Neuronal stem cell (in vitro differentiated cells): Measurements from ENCODE around the gene ERICH6. TPM values are rescaled to one million over a fixed set of nuclear protein-coding genes. Genes with fewer than 3 reads are reported as not detected.
A peak's percentile ranks its signal among the peaks of the same experiment; 100 is the strongest.

Source experiments
- DNase-seq: peaks from one replicate; pipeline ENCODE4 v3.0.0-alpha.2; 2013; ENCODE audit warnings: low spot score
- H2AFZ ChIP-seq: one replicate; pipeline ENCODE4 v1.6.1; 2013; ENCODE audit warnings: mild to moderate bottlenecking, low read length, inconsistent platforms
- H2AK5ac ChIP-seq: 2 replicates; pipeline ENCODE4 v1.6.1; 2013; ENCODE audit warnings: low read depth, mild to moderate bottlenecking, inconsistent platforms, low read length, moderate library complexity, mixed read lengths
- H2BK120ac ChIP-seq: 2 replicates; pipeline ENCODE4 v1.6.1; 2013; ENCODE audit warnings: low read depth, mild to moderate bottlenecking, inconsistent platforms, low read length, moderate library complexity, mixed read lengths
- H2BK12ac ChIP-seq: one replicate; pipeline ENCODE4 v1.6.1; 2013; ENCODE audit warnings: low read length, inconsistent platforms
- H2BK15ac ChIP-seq: 2 replicates; pipeline ENCODE4 v1.6.1; 2013; ENCODE audit warnings: mild to moderate bottlenecking, low read length, inconsistent platforms, mixed read lengths
- H2BK5ac ChIP-seq: one replicate; pipeline ENCODE4 v1.6.1; 2013; ENCODE audit warnings: inconsistent platforms, mild to moderate bottlenecking, low read length, moderate library complexity
- H3K14ac ChIP-seq: one replicate; pipeline ENCODE4 v1.6.1; 2013; ENCODE audit warnings: low read length, inconsistent platforms
- H3K18ac ChIP-seq: 2 replicates; pipeline ENCODE4 v1.6.1; 2013; ENCODE audit warnings: low read length, inconsistent platforms
- H3K23ac ChIP-seq: 2 replicates; pipeline ENCODE4 v1.6.1; 2013; ENCODE audit warnings: low read depth, mild to moderate bottlenecking, mixed read lengths, low read length, inconsistent platforms; ENCODE audit not compliant: poor library complexity
- H3K27ac ChIP-seq: replicated peaks from 3 replicates; pipeline ENCODE4 v1.5.1; 2013; ENCODE audit warnings: low read length, inconsistent platforms
- H3K27me3 ChIP-seq, 3 experiments: 2 replicates each; pipeline ENCODE4 v1.6.1; 2013; ENCODE audit warnings: low read length in 3 of 3, mild to moderate bottlenecking in 2 of 3, inconsistent platforms in 1 of 3, low read depth in 1 of 3, mixed read lengths in 1 of 3, moderate library complexity in 1 of 3; ENCODE audit not compliant: control insufficient read depth in 3 of 3, insufficient read depth in 3 of 3
- H3K36me3 ChIP-seq, 2 donors: replicated peaks in 1 of 2; 2 replicates each; pipeline ENCODE4 v1.6.1; 2013; ENCODE audit warnings: low read length in 2 of 2; ENCODE audit not compliant: control insufficient read depth in 2 of 2, insufficient read depth in 2 of 2
- H3K4ac ChIP-seq: 2 replicates; pipeline ENCODE4 v1.6.1; 2013; ENCODE audit warnings: inconsistent platforms, mild to moderate bottlenecking, low read length, moderate library complexity
- H3K4me1 ChIP-seq, 2 donors: 1 replicate in 1 of 2; 2 replicates in 1 of 2; pipeline ENCODE4 v1.6.1; 2013; ENCODE audit warnings: low read length in 2 of 2, low read depth in 1 of 2; ENCODE audit not compliant: control insufficient read depth in 2 of 2, insufficient read depth in 1 of 2
- H3K4me2 ChIP-seq: one replicate; pipeline ENCODE4 v1.6.1; 2013; ENCODE audit warnings: mild to moderate bottlenecking, low read length, inconsistent platforms; ENCODE audit not compliant: insufficient read depth, poor library complexity, severe bottlenecking
- H3K4me3 ChIP-seq, 2 donors: 2 replicates each; pipeline ENCODE4 v1.5.1; 2013; ENCODE audit warnings: low read length in 2 of 2, mild to moderate bottlenecking in 2 of 2, inconsistent platforms in 1 of 2, moderate library complexity in 1 of 2
- H3K79me1 ChIP-seq: one replicate; pipeline ENCODE4 v1.6.1; 2013; ENCODE audit warnings: low read depth, mild to moderate bottlenecking, inconsistent platforms, low read length, moderate library complexity
- H3K9ac ChIP-seq: one replicate; pipeline ENCODE4 v1.6.1; 2013; ENCODE audit warnings: mild to moderate bottlenecking, low read depth, low read length, inconsistent platforms; ENCODE audit not compliant: poor library complexity
- H3K9me3 ChIP-seq, 2 donors: replicated peaks in 1 of 2; 2 replicates each; pipeline versions ENCODE3 to v1.6.1; 2013; ENCODE audit warnings: low read length in 2 of 2, mild to moderate bottlenecking in 2 of 2, inconsistent platforms in 1 of 2, low read depth in 1 of 2, mixed read lengths in 1 of 2, moderate library complexity in 1 of 2; ENCODE audit not compliant: control insufficient read depth in 2 of 2, insufficient read depth in 1 of 2
- H4K8ac ChIP-seq: one replicate; pipeline ENCODE4 v1.6.1; 2013; ENCODE audit warnings: low read depth, mild to moderate bottlenecking, inconsistent platforms, low read length, moderate library complexity
- H4K91ac ChIP-seq: one replicate; pipeline ENCODE4 v1.6.1; 2013; ENCODE audit warnings: low read length, low read depth, mild to moderate bottlenecking, inconsistent platforms; ENCODE audit not compliant: poor library complexity
- WGBS, 2 donors: extraction: QIAGEN DNeasy Blood & Tissue Kit; methylation state at CpG; one replicate each; pipeline ENCODE4 v1.1.7; 2013; ENCODE audit warnings: missing lambda C conversion rate in 2 of 2, mixed read lengths in 1 of 2; ENCODE audit not compliant: insufficient read length in 2 of 2, insufficient replicate concordance in 1 of 2; ENCODE audit errors: extremely low coverage in 2 of 2; 5-methylcytosine and 5-hydroxymethylcytosine counted together
- polyA plus RNA-seq, 2 experiments: library from polyadenylated mRNA; stranded (reverse); fragments of 200-250 nt; gene quantifications; one replicate each; pipeline ENCODE4 v1.2.3, GENCODE V29; 2013

Gene ERICH6
- 0.04 TPM for polyA plus RNA-seq (2013, experiment 1 of 2)
- polyA plus RNA-seq (2013, experiment 2 of 2): 0.01 TPM

DNA sequence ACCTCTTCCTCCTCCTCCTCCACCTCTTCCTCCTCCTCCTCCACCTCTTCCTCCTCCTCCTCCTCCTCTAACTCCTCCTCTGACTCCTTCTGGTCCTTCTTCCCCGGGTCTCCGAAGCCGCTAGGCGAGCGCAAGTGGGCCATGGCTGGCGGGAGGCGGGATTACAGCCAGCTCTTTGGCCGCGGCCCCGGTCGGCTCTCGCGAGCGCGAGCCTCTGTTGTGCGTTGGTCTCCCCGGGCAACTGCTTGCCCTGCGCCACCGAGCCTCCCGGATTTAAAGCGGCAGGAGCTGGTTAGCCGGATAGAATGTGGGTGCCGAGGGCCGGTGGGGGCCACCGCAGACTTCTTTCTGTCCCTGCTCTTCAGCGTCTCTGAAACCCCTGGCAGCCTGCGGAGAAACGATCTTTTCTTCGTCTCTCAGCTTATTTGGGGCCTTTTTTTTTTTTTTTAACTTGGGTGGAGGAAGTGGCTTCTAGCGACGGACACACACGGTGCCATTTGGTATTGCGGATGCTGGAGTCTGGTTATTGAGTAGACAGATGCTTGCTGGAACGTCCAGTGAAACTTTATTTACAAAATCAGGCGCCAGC is at the start of gene ERICH6:
TSS of gene ERICH6 (minus strand) at position 165 of the 589 bp plus-strand sequence. CDS start at position 143, 22 bp downstream.
- no peaks in the 10 kb centered on the region for H3K36me3 ChIP-seq
- peak within 1 kb of the TSS; percentile 54 for H3K27ac ChIP-seq
- H3K23ac ChIP-seq: peak within 1 kb of the TSS; percentile 87
- peak within 1 kb of the TSS; percentile 71 for H2AK5ac ChIP-seq
- no peak within 1 kb of the TSS for H4K8ac ChIP-seq
- peak within 1 kb of the TSS; percentile 51 to 88 for H3K4me3 ChIP-seq
- peak; percentile 79 for DNase-seq
- H2BK120ac ChIP-seq: peak within 1 kb of the TSS; percentile 44
- H2BK5ac ChIP-seq: peak within 1 kb of the TSS; percentile 5
- peaks cover 0 to 4% of the 10 kb centered on the region in 2 donors for H3K9me3 ChIP-seq
- peak within 1 kb of the TSS; percentile 73 for H3K4me2 ChIP-seq
- H2BK12ac ChIP-seq: no peak within 1 kb of the TSS
- peak within 1 kb of the TSS; percentile 86 for H3K9ac ChIP-seq
- H2AFZ ChIP-seq: peak within 1 kb of the TSS; percentile 97
- H3K4me1 ChIP-seq: peaks cover 2 to 4% of the 10 kb centered on the region in 2 donors
- no CpG with 5 or more reads among the region's 35 CpGs for WGBS, 2 donors
- H3K14ac ChIP-seq: no peak within 1 kb of the TSS
- peak within 1 kb of the TSS; percentile 58 for H2BK15ac ChIP-seq
- H4K91ac ChIP-seq: no peak within 1 kb of the TSS
- H3K18ac ChIP-seq: peak within 1 kb of the TSS; percentile 91
- peak within 1 kb of the TSS; percentile 11 for H3K4ac ChIP-seq
- H3K27me3 ChIP-seq: no peaks in the 10 kb centered on the region
- H3K79me1 ChIP-seq: no peaks in the 10 kb centered on the region

DNA sequence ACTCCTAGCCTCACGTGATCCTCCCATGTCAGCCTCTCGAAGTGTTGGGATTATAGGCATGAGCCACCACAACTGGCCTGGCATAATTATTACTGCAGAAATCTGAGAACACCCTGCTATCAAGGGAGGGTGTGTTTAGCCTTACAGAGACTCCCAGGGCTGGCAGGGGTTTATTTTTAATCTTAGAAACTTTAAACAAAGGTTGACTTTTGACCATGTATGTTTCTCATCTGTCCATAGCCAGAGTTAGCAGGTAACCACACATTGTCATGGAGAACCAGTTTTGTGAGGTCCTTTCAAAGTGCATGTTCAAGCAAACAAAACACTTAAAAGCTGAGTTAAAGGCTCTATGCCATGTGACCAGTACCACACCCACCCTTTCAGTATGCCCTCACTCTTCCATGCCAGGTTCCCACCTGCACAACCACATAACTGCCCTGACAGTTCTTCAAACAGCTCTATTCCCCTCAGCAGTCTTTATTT is 48.1 kb upstream of the ERICH6 start:
- Histone ChIP-seq H3K18ac (no peak overlapping the region), H2BK12ac (no peak overlapping the region), H2AK5ac (no peak overlapping the region), H2AFZ (no peak overlapping the region), H3K4me1 (no peaks in the 10 kb centered on the region), H2BK5ac (no peak overlapping the region), H2BK15ac (no peak overlapping the region), H4K91ac (no peak overlapping the region), H3K4me2 (no peak overlapping the region), H3K4ac (no peak overlapping the region), H3K27ac (no peak overlapping the region), H2BK120ac (no peak overlapping the region), H3K9ac (no peak overlapping the region), H3K27me3 (no peaks in the 10 kb centered on the region), H3K9me3 (no peaks in the 10 kb centered on the region), H3K79me1 (peaks cover 3% of the 10 kb centered on the region), H3K36me3 (no peaks in the 10 kb centered on the region), H3K14ac (no peak overlapping the region), H3K23ac (no peak overlapping the region), H3K4me3 (no peak overlapping the region), H4K8ac (no peak overlapping the region)
- no peak for DNase-seq
- whole genome bisulfite sequencing, 2 donors: no CpG with 5 or more reads among the region's 2 CpGs

DNA sequence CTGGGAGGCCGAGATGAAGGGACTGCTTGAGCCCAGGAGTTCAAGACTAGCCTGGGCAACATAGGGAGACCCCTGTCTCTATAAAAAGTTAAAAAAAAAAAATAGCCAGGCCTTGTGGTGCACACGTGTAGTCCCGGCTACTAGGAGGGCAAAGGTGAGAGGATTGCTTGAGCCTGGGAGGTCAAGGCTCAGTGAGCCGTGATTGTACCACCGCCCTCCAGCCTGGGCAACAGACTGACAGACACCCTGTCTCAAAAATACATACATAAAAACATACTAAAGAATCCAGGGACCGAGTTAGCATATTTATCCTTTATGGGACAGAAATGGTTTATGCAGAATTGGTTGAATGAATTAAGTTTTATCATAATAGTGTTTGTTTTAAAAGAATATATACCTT is 45.5 kb upstream of the ERICH6 start:
- Histone ChIP-seq H2BK15ac (no peak overlapping the region), H3K4me3 (no peak overlapping the region), H3K9ac (no peak overlapping the region), H3K36me3 (no peaks in the 10 kb centered on the region), H2BK12ac (no peak overlapping the region), H3K18ac (no peak overlapping the region), H3K4me2 (no peak overlapping the region), H3K23ac (no peak overlapping the region), H2BK120ac (no peak overlapping the region), H3K4me1 (no peaks in the 10 kb centered on the region), H3K79me1 (peaks cover 3% of the 10 kb centered on the region), H2AK5ac (no peak overlapping the region), H3K4ac (no peak overlapping the region), H3K14ac (no peak overlapping the region), H3K27ac (no peak overlapping the region), H2BK5ac (no peak overlapping the region), H3K9me3 (no peaks in the 10 kb centered on the region), H4K8ac (no peak overlapping the region), H2AFZ (no peak overlapping the region), H4K91ac (no peak overlapping the region), H3K27me3 (no peaks in the 10 kb centered on the region)
- DNase-seq: no peak
- WGBS, 2 donors: no CpG with 5 or more reads among the region's 6 CpGs

GRCh38 chr3:150748684-150749047 is 44.9 kb upstream of the ERICH6 start:
- Histone ChIP-seq H3K4me3 (no peak overlapping the region), H4K8ac (no peak overlapping the region), H3K4me2 (no peak overlapping the region), H3K27me3 (no peaks in the 10 kb centered on the region), H3K14ac (no peak overlapping the region), H3K4ac (no peak overlapping the region), H3K23ac (no peak overlapping the region), H2BK12ac (no peak overlapping the region), H3K18ac (no peak overlapping the region), H4K91ac (no peak overlapping the region), H3K27ac (no peak overlapping the region), H2BK5ac (no peak overlapping the region), H2AFZ (no peak overlapping the region), H3K79me1 (peaks cover 3% of the 10 kb centered on the region), H2AK5ac (no peak overlapping the region), H3K36me3 (no peaks in the 10 kb centered on the region), H3K4me1 (peaks cover 0 to 1% of the 10 kb centered on the region in 2 donors), H3K9me3 (no peaks in the 10 kb centered on the region), H2BK120ac (no peak overlapping the region), H2BK15ac (no peak overlapping the region), H3K9ac (no peak overlapping the region)
- no peak for DNase-seq
- WGBS, 2 donors: no CpG with 5 or more reads among the region's 1 CpG
